ENCODE data around the gene KLC1. TPM values are rescaled to one million over a fixed set of nuclear protein-coding genes. Genes with fewer than 3 reads are reported as not detected.
"Not testable (repeated sequence)": the region's sequence is repeated elsewhere in the genome, so short reads cannot be mapped to it uniquely, and the experiment has no call there.

The KLC1 gene
- total RNA-seq, 2 experiments from 2014 or later = 97.5 to 101 TPM

- no peak for TF ChIP-seq CTCF (IDR thresholded peaks at IDR 0.05)
- peaks cover 9% of the 10 kb centered on the region for H3K4me1 Mint-ChIP-seq (ENCODE audit: low read depth)
- intact Hi-C loops (cut with micrococcal nuclease) = no loop called here
- H3K9me3 Mint-ChIP-seq = no peaks in the 10 kb centered on the region
- no peak overlapping the region for H3K4me3 Mint-ChIP-seq
- H3K27ac Mint-ChIP-seq = no peak overlapping the region
- POLR2A ChIA-PET = no interaction called here
- CTCF ChIA-PET = no interaction called here
- no peak for ATAC-seq
- no peaks in the 10 kb centered on the region for H3K27me3 Mint-ChIP-seq
- H3K36me3 Mint-ChIP-seq (ENCODE audit: low read depth) = peaks cover 8% of the 10 kb centered on the region
- no peak for DNase-seq
These were observed 22.6 kb downstream of the KLC1 start for GRCh38 chr14:103651585-103651984.

GRCh38 chr14:103652806-103653205 is 23.8 kb downstream of the KLC1 start:
- CTCF ChIA-PET = no interaction called here

GRCh38 chr14:103653336-103653735 is 24.3 kb downstream of the KLC1 start:
- intact Hi-C loops (cut with micrococcal nuclease); H3K27ac Mint-ChIP-seq; H3K9me3 Mint-ChIP-seq; CTCF ChIA-PET; ATAC-seq; H3K36me3 Mint-ChIP-seq (ENCODE audit: low read depth); H3K4me1 Mint-ChIP-seq (ENCODE audit: low read depth); DNase-seq; H3K27me3 Mint-ChIP-seq; H3K4me3 Mint-ChIP-seq: not testable (repeated sequence)
- POLR2A ChIA-PET = interaction anchor here (0.6 kb wide), 1 partner anchor 25 kb away, joined by 3 read pairs; the partner anchor contains the start of gene KLC1

More at GRCh38 chr14:103652806-103653205, 23.8 kb downstream of the KLC1 start:
- H3K27me3 Mint-ChIP-seq = no peaks in the 10 kb centered on the region
- POLR2A ChIA-PET = interaction anchor here (0.6 kb wide), 1 partner anchor 24 kb away, joined by 3 read pairs; the partner anchor contains the start of gene KLC1
- H3K36me3 Mint-ChIP-seq (ENCODE audit: low read depth) = peaks cover 8% of the 10 kb centered on the region
- intact Hi-C loops (cut with micrococcal nuclease) = no loop called here
- no peak overlapping the region for H3K4me3 Mint-ChIP-seq
- DNase-seq (no peak), ATAC-seq (no peak)
- TF ChIP-seq CTCF (IDR thresholded peaks at IDR 0.05) = no peak
- H3K9me3 Mint-ChIP-seq = no peaks in the 10 kb centered on the region
- no peak overlapping the region for H3K27ac Mint-ChIP-seq
- H3K4me1 Mint-ChIP-seq (ENCODE audit: low read depth) = peaks cover 9% of the 10 kb centered on the region

GRCh38 chr14:103653805-103654204 is 24.8 kb downstream of the KLC1 start:
- ChIA-PET POLR2A (no interaction called here), CTCF (no interaction called here)
- Mint-ChIP-seq H3K27me3 (no peaks in the 10 kb centered on the region), H3K4me1 (ENCODE audit: low read depth) (peaks cover 7% of the 10 kb centered on the region), H3K36me3 (ENCODE audit: low read depth) (peaks cover 8% of the 10 kb centered on the region), H3K4me3 (no peak overlapping the region), H3K27ac (no peak overlapping the region), H3K9me3 (no peaks in the 10 kb centered on the region)
- ATAC-seq (no peak), DNase-seq (no peak)
- intact Hi-C loops (cut with micrococcal nuclease) = no loop called here
- no peak for TF ChIP-seq CTCF (IDR thresholded peaks at IDR 0.05)

GRCh38 chr14:103654619-103655018 is 25.6 kb downstream of the KLC1 start:
- no peaks in the 10 kb centered on the region for H3K27me3 Mint-ChIP-seq
- peaks cover 13% of the 10 kb centered on the region for H3K36me3 Mint-ChIP-seq (ENCODE audit: low read depth)
- H3K4me3 Mint-ChIP-seq = no peak overlapping the region
- no peak for DNase-seq
- ATAC-seq = no peak
- POLR2A ChIA-PET = no interaction called here
- intact Hi-C loops (cut with micrococcal nuclease) = no loop called here
- no peak for TF ChIP-seq CTCF (IDR thresholded peaks at IDR 0.05)
- H3K4me1 Mint-ChIP-seq (ENCODE audit: low read depth) = peaks cover 7% of the 10 kb centered on the region
- H3K9me3 Mint-ChIP-seq = no peaks in the 10 kb centered on the region
- CTCF ChIA-PET = no interaction called here
- peak overlapping the region; percentile 4 for H3K27ac Mint-ChIP-seq
